ENCODE data around the gene CYRIA.

Gene CYRIA

DNA sequence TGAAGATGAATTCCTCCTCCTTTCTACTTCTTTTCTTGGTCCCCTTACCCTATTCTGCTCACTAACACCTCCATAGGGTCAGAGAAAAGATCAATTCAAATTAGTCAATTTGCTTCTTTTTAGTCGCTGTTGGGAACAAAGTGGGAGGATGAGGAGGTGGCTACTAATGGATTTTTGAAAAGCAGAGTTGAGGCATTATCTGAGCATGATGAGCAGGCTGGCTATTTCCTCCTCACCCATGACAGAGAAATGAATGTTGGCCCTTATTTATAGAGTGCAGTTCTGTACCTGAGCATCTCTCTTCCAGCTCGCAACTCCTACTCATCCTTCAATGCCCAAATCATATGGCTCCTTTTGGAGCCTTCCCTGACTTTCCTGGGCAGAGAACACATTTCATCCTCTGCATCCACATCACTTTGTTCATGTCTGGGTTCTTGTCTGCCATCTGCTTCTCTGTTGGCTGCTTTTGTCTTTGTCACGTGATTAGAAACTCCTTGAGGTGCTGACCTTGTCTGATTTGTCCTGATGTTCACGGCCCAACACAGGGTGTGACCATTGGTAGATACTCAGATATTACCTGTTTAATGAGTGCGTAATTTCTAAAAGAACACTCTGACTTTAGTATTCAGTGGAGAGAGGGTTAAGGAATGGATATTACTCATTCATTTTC is 45.9 kb downstream of the CYRIA start:
- no peak for DNase-seq (ENCODE audit: low read depth, low spot score)
- no peak overlapping the region for H3K4me3 ChIP-seq (ENCODE audit: low read length)

DNA sequence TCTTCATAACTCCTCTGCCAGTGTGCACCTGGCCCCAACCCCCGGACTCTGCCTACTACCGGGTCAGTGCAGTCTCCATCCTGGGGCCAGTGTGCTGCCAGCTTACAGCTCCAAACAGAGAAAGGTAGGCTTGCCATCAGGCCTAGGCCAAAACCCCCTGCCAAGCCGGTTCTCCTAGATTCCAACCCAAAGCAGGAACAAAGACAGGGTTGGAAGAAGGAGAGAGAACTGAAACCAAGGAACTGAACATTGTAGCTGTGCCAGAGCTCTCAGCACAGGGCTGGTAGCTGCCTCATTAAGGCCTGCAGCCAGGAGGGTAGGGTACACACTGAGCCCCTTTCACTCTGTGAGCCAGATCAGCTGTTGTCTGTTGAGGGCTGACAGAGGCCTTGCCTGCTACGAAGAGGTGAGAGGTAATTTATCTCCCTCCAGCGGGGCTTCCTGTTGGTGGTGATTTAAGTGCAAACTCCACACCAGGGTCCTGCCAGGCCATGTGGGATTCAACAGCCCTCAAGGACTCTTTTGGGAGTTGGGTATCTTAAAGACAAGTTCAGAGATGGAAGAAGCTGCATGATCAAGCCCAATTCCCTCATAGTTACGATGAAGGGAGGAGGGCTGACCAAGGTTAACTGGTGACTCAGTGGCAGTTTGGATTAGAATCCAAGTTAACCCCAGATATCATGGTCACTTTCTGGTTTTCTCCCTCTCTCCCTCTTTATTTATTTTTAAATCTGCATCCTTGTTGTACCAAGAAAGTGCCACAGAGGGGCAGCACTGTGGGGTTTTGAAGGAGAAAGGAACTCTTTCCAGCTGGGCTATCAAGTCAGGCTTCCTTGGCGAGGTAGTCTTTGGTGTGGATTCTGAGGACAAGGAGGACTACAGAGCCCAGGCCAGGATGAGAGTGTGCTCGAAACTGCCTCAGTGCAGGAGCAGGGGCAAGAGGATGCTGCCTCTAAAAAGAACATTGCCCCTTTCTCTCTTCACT is 48.1 kb downstream of the CYRIA start:
- DNase-seq (ENCODE audit: low read depth, low spot score), result no peak
- H3K4me3 ChIP-seq (ENCODE audit: low read length), result no peak overlapping the region

Measured in Jurkat, Clone E6-1 (cell line).